Skeletal muscle tissue (tissue), 4 donors: Measurements from ENCODE around the gene ARPC3. TPM values are rescaled to one million over a fixed set of nuclear protein-coding genes. Genes with fewer than 3 reads are reported as not detected.
A peak's percentile ranks its signal among the peaks of the same experiment; 100 is the strongest.
"Not testable (repeated sequence)": the region's sequence is repeated elsewhere in the genome, so short reads cannot be mapped to it uniquely, and the experiment has no call there.

ENCODE experiments used
- H3K27ac ChIP-seq: one replicate; pipeline ENCODE4 v1.7.0; 2013; ENCODE audit warnings: mild to moderate bottlenecking, low read depth, low read length, inconsistent platforms
- H3K27me3 ChIP-seq, 3 donors: one replicate each; pipeline ENCODE4 v1.7.0; 2013; ENCODE audit warnings: low read length in 3 of 3; ENCODE audit not compliant: control insufficient read depth in 3 of 3, insufficient read depth in 3 of 3
- H3K36me3 ChIP-seq, 3 donors: one replicate each; pipeline ENCODE4 v1.7.0; 2013; ENCODE audit warnings: low read length in 3 of 3; ENCODE audit not compliant: control insufficient read depth in 3 of 3, insufficient read depth in 3 of 3
- H3K4me1 ChIP-seq, 3 donors: one replicate each; pipeline ENCODE4 v1.7.0; 2013; ENCODE audit warnings: low read length in 3 of 3, mild to moderate bottlenecking in 3 of 3; ENCODE audit not compliant: control insufficient read depth in 3 of 3, insufficient read depth in 3 of 3
- H3K4me3 ChIP-seq, 3 donors: one replicate each; pipeline ENCODE4 v1.7.0; 2013; ENCODE audit warnings: low read length in 3 of 3
- H3K9ac ChIP-seq, 3 donors: one replicate each; pipeline ENCODE4 v1.7.0; 2013; ENCODE audit warnings: low read length in 3 of 3, mild to moderate bottlenecking in 3 of 3, moderate library complexity in 2 of 3, low read depth in 1 of 3
- H3K9me3 ChIP-seq, 3 donors: one replicate each; pipeline ENCODE4 v1.7.0; 2013; ENCODE audit warnings: low read length in 3 of 3; ENCODE audit not compliant: control insufficient read depth in 3 of 3
- total RNA-seq: library from RNA; depleted of rRNA; stranded (reverse); fragments of >200 nt; gene quantifications from one replicate; pipeline ENCODE4 v1.2.3, GENCODE V29; 2014
- donor health status: Osteomylitis.

Gene ARPC3
- 99.2 TPM for total RNA-seq

DNA sequence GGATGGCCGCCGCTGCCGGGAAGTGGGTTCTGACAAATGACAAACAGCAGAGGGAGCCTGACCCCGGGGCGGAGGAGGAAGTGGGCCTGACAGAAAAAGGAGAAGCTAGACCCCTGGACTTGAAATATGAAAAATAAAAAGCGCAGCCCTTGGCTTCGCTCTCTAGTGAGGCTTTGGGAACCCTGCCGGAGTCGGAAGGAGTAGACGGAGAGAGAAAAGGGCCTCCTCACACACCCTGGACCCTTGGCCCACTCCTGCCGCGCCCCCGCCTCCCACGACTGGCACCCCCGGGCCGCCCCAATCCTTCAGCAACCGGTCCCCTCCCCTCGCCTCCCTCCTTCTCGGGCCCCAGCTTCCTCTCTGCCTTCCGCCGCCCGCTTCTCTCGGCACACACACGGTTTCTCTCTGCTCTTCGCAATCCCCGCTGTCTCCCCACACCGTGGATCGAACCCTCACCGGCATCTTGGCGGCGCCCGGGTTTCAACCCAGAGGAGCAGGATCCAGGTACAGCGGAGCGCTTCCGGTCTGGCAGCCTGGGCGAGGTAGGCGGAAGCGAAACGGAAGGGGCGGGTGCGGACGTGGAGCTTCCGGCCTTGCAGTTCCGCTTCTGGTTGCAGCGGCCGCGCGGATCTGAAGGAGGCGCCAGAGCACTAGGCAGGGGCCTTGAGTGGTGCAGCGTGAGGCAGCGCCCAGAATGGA lies at the start of gene ARPC3:
Gene ARPC3, minus strand, starts transcription at position 539 of the 699 bp plus-strand sequence. Its CDS starts 77 bp downstream, at position 462.
- peaks cover 8 to 23% (median 20%) of the 10 kb centered on the region in 3 donors for H3K36me3 ChIP-seq
- H3K27me3 ChIP-seq = no peaks in the 10 kb centered on the region
- peak within 1 kb of the TSS; percentile 88 to 96 (median 95) for H3K4me3 ChIP-seq

GRCh38 chr12:110498984-110499706 lies 49.0 kb upstream of the ARPC3 start:
- Histone ChIP-seq H3K4me1 (peaks cover 16 to 27% (median 26%) of the 10 kb centered on the region in 3 donors), H3K9ac (peak overlapping the region in 1 of 3 donors; percentile 20), H3K27ac (no peak overlapping the region), H3K27me3 (no peaks in the 10 kb centered on the region), H3K4me3 (no peak overlapping the region), H3K36me3 (peaks cover 0 to 14% (median 5%) of the 10 kb centered on the region in 3 donors), H3K9me3 (no peaks in the 10 kb centered on the region)

More for the DNA sequence above, at the start of gene ARPC3:
- no peaks in the 10 kb centered on the region for H3K9me3 ChIP-seq
- H3K4me1 ChIP-seq = peaks cover 3 to 14% (median 7%) of the 10 kb centered on the region in 3 donors
- peak within 1 kb of the TSS; percentile 95 for H3K27ac ChIP-seq
- peak within 1 kb of the TSS; percentile 88 to 95 (median 94) for H3K9ac ChIP-seq

DNA sequence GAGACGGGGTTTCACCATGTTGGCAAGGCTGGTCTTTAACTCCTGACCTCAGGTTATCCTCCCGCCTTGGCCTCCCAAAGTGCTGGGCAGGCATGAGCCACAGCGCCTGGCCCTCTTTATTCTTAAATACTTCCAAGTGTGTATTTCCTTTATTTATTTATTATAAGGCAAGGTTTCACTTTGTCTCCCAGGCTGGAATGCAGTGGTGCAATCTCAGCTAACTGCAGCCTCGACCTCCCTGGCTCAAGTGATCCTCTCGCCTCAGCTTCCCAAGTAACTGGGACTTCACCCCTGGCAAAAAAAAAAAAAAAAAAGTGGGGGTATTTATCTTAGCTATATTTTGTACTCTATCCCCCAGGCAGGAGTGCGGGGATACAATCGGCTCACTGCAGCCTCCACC lies 25.3 kb upstream of the ARPC3 start:
- Histone ChIP-seq H3K27me3 (no peaks in the 10 kb centered on the region), H3K27ac (no peak overlapping the region), H3K9me3 (no peaks in the 10 kb centered on the region), H3K4me3 (no peak overlapping the region), H3K9ac (no peak overlapping the region), H3K4me1 (no peaks in the 10 kb centered on the region), H3K36me3 (no peaks in the 10 kb centered on the region)

- Histone ChIP-seq H3K4me1 (peaks cover 20 to 24% (median 23%) of the 10 kb centered on the region in 3 donors), H3K27ac (peak within 1 kb of the TSS; percentile 83), H3K27me3 (no peaks in the 10 kb centered on the region), H3K36me3 (peaks cover 7 to 14% (median 12%) of the 10 kb centered on the region in 3 donors), H3K9me3 (no peaks in the 10 kb centered on the region), H3K4me3 (peak within 1 kb of the TSS; percentile 97 to 100 (median 98)), H3K9ac (peak within 1 kb of the TSS; percentile 92 to 97 (median 97))
Measured at GRCh38 chr12:110468214-110469048, 18.3 kb upstream of the ARPC3 start, which contains the start of the genes FAM216A and GPN3. FAM216A (plus strand) TSS chr12:110468845; CDS start chr12:110468876, 31 bp downstream. GPN3 (minus strand) TSS chr12:110468257; CDS start chr12:110468203, 54 bp downstream.

GRCh38 chr12:110467847-110468213 lies 17.7 kb upstream of the ARPC3 start:
- Histone ChIP-seq H3K36me3 (peaks cover 7 to 18% (median 14%) of the 10 kb centered on the region in 3 donors), H3K4me1 (peaks cover 20 to 24% (median 23%) of the 10 kb centered on the region in 3 donors), H3K9ac (peak overlapping the region; percentile 92 to 97 (median 97)), H3K27ac (peak overlapping the region; percentile 83), H3K27me3 (no peaks in the 10 kb centered on the region), H3K9me3 (no peaks in the 10 kb centered on the region), H3K4me3 (peak overlapping the region; percentile 97 to 100 (median 98))

DNA sequence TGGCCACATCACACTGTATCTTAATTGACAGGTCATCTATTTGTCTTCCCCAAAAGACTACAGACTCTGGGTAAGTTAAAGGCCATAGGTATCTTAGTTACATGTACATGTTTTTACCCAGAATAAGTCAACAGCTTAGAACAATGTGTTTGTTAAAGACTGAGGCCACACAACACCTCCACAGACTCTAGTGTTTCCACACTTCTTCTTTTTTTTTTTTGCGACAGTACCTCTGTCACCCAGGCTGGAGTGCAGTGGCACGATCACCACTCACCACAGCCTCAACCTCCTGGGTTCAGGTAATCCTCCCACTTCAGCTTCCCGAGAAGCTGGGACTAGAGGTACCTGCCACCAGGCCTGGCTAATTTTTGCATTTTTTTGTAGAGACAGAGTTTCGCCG lies 16.7 kb upstream of the ARPC3 start:
- no peaks in the 10 kb centered on the region for H3K27me3 ChIP-seq
- H3K4me1 ChIP-seq = peaks cover 20 to 24% (median 23%) of the 10 kb centered on the region in 3 donors
- H3K36me3 ChIP-seq = peaks cover 9 to 24% (median 19%) of the 10 kb centered on the region in 3 donors
- peak overlapping the region; percentile 97 to 100 (median 98) for H3K4me3 ChIP-seq
- H3K9ac ChIP-seq = peak overlapping the region; percentile 92 to 97 (median 97)
- no peak overlapping the region for H3K27ac ChIP-seq
- no peaks in the 10 kb centered on the region for H3K9me3 ChIP-seq

GRCh38 chr12:110465765-110466164 lies 15.6 kb upstream of the ARPC3 start:
- H3K27ac ChIP-seq, H3K27me3 ChIP-seq, H3K9ac ChIP-seq, H3K4me3 ChIP-seq, H3K9me3 ChIP-seq: not testable (repeated sequence)
- H3K4me1 ChIP-seq = peaks cover 20 to 24% (median 23%) of the 10 kb centered on the region in 3 donors
- H3K36me3 ChIP-seq = peaks cover 9 to 24% (median 23%) of the 10 kb centered on the region in 3 donors

DNA sequence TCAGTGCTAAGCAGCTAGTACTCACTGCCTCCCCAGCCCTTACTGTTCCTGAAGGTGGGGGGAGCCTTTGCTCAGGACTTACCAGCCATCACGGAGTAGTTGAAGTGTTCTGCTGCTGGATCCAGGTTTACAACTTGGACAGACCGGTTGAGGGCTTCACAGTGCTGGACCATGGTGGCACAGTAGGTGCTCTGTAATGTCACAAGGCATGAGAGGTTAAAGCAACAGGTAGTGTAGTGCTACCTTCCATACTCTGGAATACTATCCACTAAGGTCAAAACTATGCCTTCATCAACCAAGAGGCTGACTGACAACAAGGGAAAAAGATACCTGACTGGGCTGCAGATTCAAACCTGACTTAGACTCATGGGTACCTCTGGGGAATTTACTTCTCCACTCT lies 14.9 kb upstream of the ARPC3 start:
- Histone ChIP-seq H3K9ac (no peak overlapping the region), H3K27ac (no peak overlapping the region), H3K27me3 (no peaks in the 10 kb centered on the region), H3K4me3 (no peak overlapping the region), H3K36me3 (peaks cover 9 to 28% (median 24%) of the 10 kb centered on the region in 3 donors), H3K4me1 (peaks cover 20 to 24% (median 23%) of the 10 kb centered on the region in 3 donors), H3K9me3 (no peaks in the 10 kb centered on the region)

DNA sequence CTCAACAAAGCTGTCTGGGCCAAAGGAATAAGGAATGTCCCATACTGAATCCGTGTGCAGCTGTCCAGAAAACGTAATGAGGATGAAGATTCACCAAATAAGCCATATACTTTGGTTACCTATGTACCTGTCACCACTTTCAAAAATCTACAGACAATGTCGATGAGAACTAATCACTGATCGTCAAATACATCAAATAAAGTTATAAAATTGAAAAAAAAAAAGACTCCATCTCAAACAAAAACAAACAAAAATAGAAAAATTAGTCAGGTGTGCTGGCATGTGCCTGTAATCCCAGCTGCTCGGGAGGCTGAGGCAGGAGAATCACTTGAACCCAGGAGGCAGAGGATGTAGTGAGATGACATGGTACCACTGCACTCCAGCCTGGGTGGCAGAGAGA lies 11.1 kb upstream of the ARPC3 start:
- H3K4me1 ChIP-seq, H3K9me3 ChIP-seq, H3K27me3 ChIP-seq, H3K27ac ChIP-seq, H3K4me3 ChIP-seq, H3K9ac ChIP-seq: not testable (repeated sequence)
- peaks cover 16 to 42% (median 32%) of the 10 kb centered on the region in 3 donors for H3K36me3 ChIP-seq
